Epithelial cell of proximal tubule (primary cell): ENCODE measurements around the gene CKMT2. TPM values are rescaled to one million over a fixed set of nuclear protein-coding genes. Genes with fewer than 3 reads are reported as not detected.

Source experiments
- DNase-seq: peaks from one replicate; pipeline ENCODE4 v3.0.0-alpha.2; 2011; ENCODE audit warnings: low read depth
- H3K4me3 ChIP-seq: 2 replicates; pipeline ENCODE4 v1.5.1; 2011; ENCODE audit warnings: low read depth, mild to moderate bottlenecking, low read length
- CTCF ChIP-seq: conservative IDR thresholded peaks from 2 replicates; pipeline ENCODE4 v1.5.1; 2012; ENCODE audit warnings: low read depth, mild to moderate bottlenecking, low read length
- total RNA-seq: library from RNA; depleted of rRNA; stranded (reverse); fragments of >200 nt; gene quantifications from 2 replicates; pipeline ENCODE4 v1.2.3, GENCODE V29; 2015

The CKMT2 gene
- total RNA-seq, 1 donor from 2014 or later, result not detected

GRCh38 chr5:81213070-81213469 is 20.1 kb upstream of the CKMT2 start:
- H3K4me3 ChIP-seq, result no peak overlapping the region
- no peak for TF ChIP-seq CTCF
- no peak for DNase-seq

- no peak for DNase-seq
- H3K4me3 ChIP-seq, result no peak overlapping the region
- TF ChIP-seq CTCF, result no peak
Observed at GRCh38 chr5:81214848-81215247, 18.3 kb upstream of the CKMT2 start.

GRCh38 chr5:81216152-81216551 is 17.0 kb upstream of the CKMT2 start:
- no peak for DNase-seq
- TF ChIP-seq CTCF, result no peak
- no peak overlapping the region for H3K4me3 ChIP-seq

GRCh38 chr5:81219389-81219788 is 13.7 kb upstream of the CKMT2 start:
- H3K4me3 ChIP-seq, result no peak overlapping the region
- DNase-seq, result no peak
- no peak for TF ChIP-seq CTCF

GRCh38 chr5:81222285-81222684 is 10.8 kb upstream of the CKMT2 start:
- no peak for DNase-seq
- no peak for TF ChIP-seq CTCF
- no peak overlapping the region for H3K4me3 ChIP-seq

GRCh38 chr5:81225463-81225862 is 7.7 kb upstream of the CKMT2 start:
- no peak overlapping the region for H3K4me3 ChIP-seq
- no peak for TF ChIP-seq CTCF
- no peak for DNase-seq

- H3K4me3 ChIP-seq, result no peak overlapping the region
- no peak for TF ChIP-seq CTCF
- DNase-seq, result no peak
Observed at GRCh38 chr5:81226286-81226685, 6.8 kb upstream of the CKMT2 start.
